Naive B cell (primary cell): ENCODE data around the gene BUB1. TPM values are rescaled to one million over a fixed set of nuclear protein-coding genes. Genes with fewer than 3 reads are reported as not detected.

ENCODE experiments used
- ATAC-seq, 2 donors: fragments of 150-1000 bp; cut with Tn5 transposase; 2 replicates each; pipeline ENCODE4 v1.10.0; 2021; ENCODE audit warnings: low read depth in 2 of 2, mild to moderate bottlenecking in 2 of 2, moderate library complexity in 2 of 2
- DNase-seq: peaks from one replicate; pipeline ENCODE4 v3.0.0; 2022
- H3K27ac Mint-ChIP-seq, 6 donors: one replicate each; pipeline ENCODE4 v1.8.0; 2020 to 2022; ENCODE audit warnings: mild to moderate bottlenecking in 6 of 6, mixed read lengths in 6 of 6, moderate library complexity in 5 of 6, inconsistent platforms in 2 of 6
- H3K27me3 Mint-ChIP-seq, 3 donors: one replicate each; pipeline ENCODE4 v1.8.0; 2021 to 2022; ENCODE audit warnings: mixed read lengths in 3 of 3, mild to moderate bottlenecking in 1 of 3
- H3K36me3 Mint-ChIP-seq, 2 donors: one replicate each; pipeline ENCODE4 v1.8.0; 2020 to 2022; ENCODE audit warnings: mixed read lengths in 2 of 2, inconsistent platforms in 1 of 2, mild to moderate bottlenecking in 1 of 2
- H3K4me1 Mint-ChIP-seq, 3 donors: one replicate each; pipeline ENCODE4 v1.8.0; 2020 to 2022; ENCODE audit warnings: mixed read lengths in 3 of 3, inconsistent platforms in 1 of 3, mild to moderate bottlenecking in 1 of 3, moderate library complexity in 1 of 3
- H3K4me3 Mint-ChIP-seq, 8 donors: one replicate each; pipeline ENCODE4 v1.8.0; 2020 to 2022; ENCODE audit warnings: mild to moderate bottlenecking in 8 of 8, mixed read lengths in 8 of 8, moderate library complexity in 8 of 8, inconsistent platforms in 2 of 8
- H3K9me3 Mint-ChIP-seq, 7 donors: one replicate each; pipeline ENCODE4 v1.8.0; 2020 to 2022; ENCODE audit warnings: mixed read lengths in 7 of 7, mild to moderate bottlenecking in 5 of 7, inconsistent platforms in 2 of 7, moderate library complexity in 1 of 7
- polyA plus RNA-seq, 6 donors: library from polyadenylated mRNA; unstranded; fragments of 300-500 nt; fragmentation: Illumina TruSeq; gene quantifications; one replicate each; pipeline ENCODE4 v1.2.3, GENCODE V29; 2021; ENCODE audit warnings: low read depth in 6 of 6

Gene BUB1
- 1 to 10 TPM in 2 of 6 donors, under 1 TPM in 3, not detected in 1; 0.63 to 1.8 (median 0.97) TPM for polyA plus RNA-seq

GRCh38 chr2:110677530-110678456 is at the start of gene BUB1:
TSS of gene BUB1 (minus strand) at chr2:110678063. CDS start at chr2:110677995, 68 bp downstream.
- Mint-ChIP-seq H3K4me1 (peaks cover 21 to 34% (median 27%) of the 10 kb centered on the region in 3 donors), H3K4me3 (peak within 1 kb of the TSS; percentile 83 to 100 (median 96)), H3K9me3 (peaks cover 0 to 1% (median 0%) of the 10 kb centered on the region in 7 donors), H3K27me3 (no peaks in the 10 kb centered on the region), H3K36me3 (no peaks in the 10 kb centered on the region), H3K27ac (peak within 1 kb of the TSS; percentile 79 to 98 (median 96))
- ATAC-seq (peak; percentile 77 to 81), DNase-seq (peak; percentile 95)

GRCh38 chr2:110726285-110726684 is 48.4 kb upstream of the BUB1 start:
- ATAC-seq, result no peak

GRCh38 chr2:110725859-110726258 is 48.0 kb upstream of the BUB1 start:
- ATAC-seq, result no peak
- Mint-ChIP-seq H3K27ac (no peak overlapping the region), H3K9me3 (no peaks in the 10 kb centered on the region), H3K4me3 (no peak overlapping the region), H3K27me3 (peaks cover 22 to 55% (median 46%) of the 10 kb centered on the region in 3 donors), H3K4me1 (peaks cover 0 to 2% (median 1%) of the 10 kb centered on the region in 3 donors), H3K36me3 (no peaks in the 10 kb centered on the region)
- DNase-seq, result no peak

More at GRCh38 chr2:110726285-110726684, 48.4 kb upstream of the BUB1 start:
- Mint-ChIP-seq H3K4me3 (no peak overlapping the region), H3K27me3 (peaks cover 22 to 59% (median 46%) of the 10 kb centered on the region in 3 donors), H3K4me1 (peaks cover 0 to 7% (median 6%) of the 10 kb centered on the region in 3 donors), H3K27ac (no peak overlapping the region), H3K36me3 (no peaks in the 10 kb centered on the region), H3K9me3 (no peaks in the 10 kb centered on the region)
- DNase-seq, result no peak

- Mint-ChIP-seq H3K4me1 (no peaks in the 10 kb centered on the region), H3K9me3 (no peaks in the 10 kb centered on the region)
Observed at GRCh38 chr2:110725370-110725769, 47.5 kb upstream of the BUB1 start.

GRCh38 chr2:110724820-110725219 is 47.0 kb upstream of the BUB1 start:
- Mint-ChIP-seq H3K36me3 (no peaks in the 10 kb centered on the region), H3K9me3 (no peaks in the 10 kb centered on the region), H3K4me1 (no peaks in the 10 kb centered on the region), H3K4me3 (no peak overlapping the region), H3K27ac (peak overlapping the region in 1 of 6 donors; percentile 72), H3K27me3 (peaks cover 29 to 51% (median 47%) of the 10 kb centered on the region in 3 donors)
- ATAC-seq (no peak), DNase-seq (no peak)

More at GRCh38 chr2:110725370-110725769, 47.5 kb upstream of the BUB1 start:
- DNase-seq (no peak), ATAC-seq (no peak)
- Mint-ChIP-seq H3K4me3 (no peak overlapping the region), H3K36me3 (no peaks in the 10 kb centered on the region), H3K27ac (no peak overlapping the region), H3K27me3 (peaks cover 23 to 51% (median 45%) of the 10 kb centered on the region in 3 donors)

GRCh38 chr2:110720547-110720946 is 42.7 kb upstream of the BUB1 start:
- H3K4me3 Mint-ChIP-seq, result no peak overlapping the region
- no peaks in the 10 kb centered on the region for H3K4me1 Mint-ChIP-seq
- no peaks in the 10 kb centered on the region for H3K9me3 Mint-ChIP-seq
- ATAC-seq (no peak), DNase-seq (no peak)
- H3K27ac Mint-ChIP-seq, result no peak overlapping the region
- peaks cover 36 to 51% (median 48%) of the 10 kb centered on the region in 3 donors for H3K27me3 Mint-ChIP-seq
- no peaks in the 10 kb centered on the region for H3K36me3 Mint-ChIP-seq

- no peak overlapping the region for H3K27ac Mint-ChIP-seq
- no peaks in the 10 kb centered on the region for H3K36me3 Mint-ChIP-seq
- peaks cover 43 to 48% (median 45%) of the 10 kb centered on the region in 3 donors for H3K27me3 Mint-ChIP-seq
- no peaks in the 10 kb centered on the region for H3K9me3 Mint-ChIP-seq
- H3K4me3 Mint-ChIP-seq, result no peak overlapping the region
- DNase-seq, result no peak
- ATAC-seq, result no peak
- H3K4me1 Mint-ChIP-seq, result no peaks in the 10 kb centered on the region
Observed at GRCh38 chr2:110718990-110719389, 41.1 kb upstream of the BUB1 start.

- no peaks in the 10 kb centered on the region for H3K9me3 Mint-ChIP-seq
- DNase-seq (no peak), ATAC-seq (no peak)
- no peaks in the 10 kb centered on the region for H3K36me3 Mint-ChIP-seq
- H3K4me1 Mint-ChIP-seq, result no peaks in the 10 kb centered on the region
- no peak overlapping the region for H3K27ac Mint-ChIP-seq
- no peak overlapping the region for H3K4me3 Mint-ChIP-seq
- peaks cover 39 to 47% (median 45%) of the 10 kb centered on the region in 3 donors for H3K27me3 Mint-ChIP-seq
Observed at GRCh38 chr2:110718382-110718781, 40.5 kb upstream of the BUB1 start.

- Mint-ChIP-seq H3K4me3 (no peak overlapping the region), H3K9me3 (no peaks in the 10 kb centered on the region), H3K27me3 (peaks cover 45 to 51% (median 51%) of the 10 kb centered on the region in 3 donors), H3K4me1 (no peaks in the 10 kb centered on the region), H3K27ac (no peak overlapping the region), H3K36me3 (no peaks in the 10 kb centered on the region)
- DNase-seq (no peak), ATAC-seq (no peak)
Observed at GRCh38 chr2:110717734-110718133, 39.9 kb upstream of the BUB1 start.

GRCh38 chr2:110716959-110717645 is 39.2 kb upstream of the BUB1 start:
- H3K4me3 Mint-ChIP-seq, result no peak overlapping the region
- H3K27ac Mint-ChIP-seq, result no peak overlapping the region
- H3K9me3 Mint-ChIP-seq, result no peaks in the 10 kb centered on the region
- H3K27me3 Mint-ChIP-seq, result peaks cover 51 to 58% (median 52%) of the 10 kb centered on the region in 3 donors
- no peaks in the 10 kb centered on the region for H3K4me1 Mint-ChIP-seq
- ATAC-seq (no peak), DNase-seq (no peak)
- no peaks in the 10 kb centered on the region for H3K36me3 Mint-ChIP-seq

GRCh38 chr2:110714452-110715224 is 36.8 kb upstream of the BUB1 start:
- H3K9me3 Mint-ChIP-seq, result no peaks in the 10 kb centered on the region
- peaks cover 42 to 61% (median 47%) of the 10 kb centered on the region in 3 donors for H3K27me3 Mint-ChIP-seq
- no peak overlapping the region for H3K4me3 Mint-ChIP-seq
- DNase-seq, result no peak
- H3K4me1 Mint-ChIP-seq, result no peaks in the 10 kb centered on the region
- H3K27ac Mint-ChIP-seq, result no peak overlapping the region
- no peak for ATAC-seq
- H3K36me3 Mint-ChIP-seq, result no peaks in the 10 kb centered on the region

- Mint-ChIP-seq H3K4me3 (no peak overlapping the region), H3K4me1 (no peaks in the 10 kb centered on the region), H3K9me3 (no peaks in the 10 kb centered on the region), H3K27ac (no peak overlapping the region), H3K27me3 (peaks cover 47 to 64% (median 49%) of the 10 kb centered on the region in 3 donors), H3K36me3 (no peaks in the 10 kb centered on the region)
- DNase-seq (no peak), ATAC-seq (no peak)
Observed at GRCh38 chr2:110713513-110714362, 35.9 kb upstream of the BUB1 start.
